ENCODE results near the gene CHMP3. TPM values are rescaled to one million over a fixed set of nuclear protein-coding genes. Genes with fewer than 3 reads are reported as not detected.
"Not testable (repeated sequence)": the region's sequence is repeated elsewhere in the genome, so short reads cannot be mapped to it uniquely, and the experiment has no call there.

The CHMP3 gene
- total RNA-seq, 4 donors from 2014 or later = 206 to 236 (median 211) TPM

DNA sequence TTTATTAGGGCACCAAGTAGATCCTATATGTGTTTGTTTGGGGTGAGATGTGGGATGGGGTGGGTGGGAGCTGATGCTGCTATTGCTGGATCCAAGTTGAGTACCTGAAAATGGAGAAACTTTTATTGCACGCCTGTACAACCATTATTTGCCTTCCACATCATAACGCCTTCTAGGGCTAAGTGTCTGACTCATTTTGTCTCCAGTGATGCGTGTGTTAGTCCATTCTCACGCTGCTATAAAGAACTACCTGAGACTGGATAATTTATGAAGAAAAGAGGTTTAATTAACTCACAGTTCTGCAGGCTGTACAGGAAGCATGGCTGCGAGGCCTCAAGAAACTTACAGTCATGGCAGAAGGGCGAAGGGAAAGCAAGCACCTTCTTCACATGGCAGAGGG is 63.9 kb downstream of the CHMP3 start:
- H3K36me3 ChIP-seq = peaks cover 5 to 86% of the 10 kb centered on the region in 2 donors
- H3K27me3 ChIP-seq = no peaks in the 10 kb centered on the region
- TF ChIP-seq POLR2A (IDR thresholded peaks at IDR 0.05) (no peak), POLR2AphosphoS5 (IDR thresholded peaks at IDR 0.05) (no peak), EP300 (IDR thresholded peaks at IDR 0.05) (no peak)
- TF ChIP-seq, protein P1, sequence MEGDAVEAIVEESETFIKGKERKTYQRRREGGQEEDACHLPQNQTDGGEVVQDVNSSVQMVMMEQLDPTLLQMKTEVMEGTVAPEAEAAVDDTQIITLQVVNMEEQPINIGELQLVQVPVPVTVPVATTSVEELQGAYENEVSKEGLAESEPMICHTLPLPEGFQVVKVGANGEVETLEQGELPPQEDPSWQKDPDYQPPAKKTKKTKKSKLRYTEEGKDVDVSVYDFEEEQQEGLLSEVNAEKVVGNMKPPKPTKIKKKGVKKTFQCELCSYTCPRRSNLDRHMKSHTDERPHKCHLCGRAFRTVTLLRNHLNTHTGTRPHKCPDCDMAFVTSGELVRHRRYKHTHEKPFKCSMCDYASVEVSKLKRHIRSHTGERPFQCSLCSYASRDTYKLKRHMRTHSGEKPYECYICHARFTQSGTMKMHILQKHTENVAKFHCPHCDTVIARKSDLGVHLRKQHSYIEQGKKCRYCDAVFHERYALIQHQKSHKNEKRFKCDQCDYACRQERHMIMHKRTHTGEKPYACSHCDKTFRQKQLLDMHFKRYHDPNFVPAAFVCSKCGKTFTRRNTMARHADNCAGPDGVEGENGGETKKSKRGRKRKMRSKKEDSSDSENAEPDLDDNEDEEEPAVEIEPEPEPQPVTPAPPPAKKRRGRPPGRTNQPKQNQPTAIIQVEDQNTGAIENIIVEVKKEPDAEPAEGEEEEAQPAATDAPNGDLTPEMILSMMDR (IDR thresholded peaks at IDR 0.05) = no peak
- 98 to 100% methylated on average over 4 to 6 of the region's 6 CpGs for WGBS, 2 donors (ENCODE audit: low coverage in 1 of 2)
- no peak overlapping the region for H3K27ac ChIP-seq
- H3K4me3 ChIP-seq = no peak overlapping the region
- peaks cover 0 to 7% (median 0%) of the 10 kb centered on the region in 3 donors for H3K9me3 ChIP-seq
- no peaks in the 10 kb centered on the region for H3K4me1 ChIP-seq
- ATAC-seq = no peak

DNA sequence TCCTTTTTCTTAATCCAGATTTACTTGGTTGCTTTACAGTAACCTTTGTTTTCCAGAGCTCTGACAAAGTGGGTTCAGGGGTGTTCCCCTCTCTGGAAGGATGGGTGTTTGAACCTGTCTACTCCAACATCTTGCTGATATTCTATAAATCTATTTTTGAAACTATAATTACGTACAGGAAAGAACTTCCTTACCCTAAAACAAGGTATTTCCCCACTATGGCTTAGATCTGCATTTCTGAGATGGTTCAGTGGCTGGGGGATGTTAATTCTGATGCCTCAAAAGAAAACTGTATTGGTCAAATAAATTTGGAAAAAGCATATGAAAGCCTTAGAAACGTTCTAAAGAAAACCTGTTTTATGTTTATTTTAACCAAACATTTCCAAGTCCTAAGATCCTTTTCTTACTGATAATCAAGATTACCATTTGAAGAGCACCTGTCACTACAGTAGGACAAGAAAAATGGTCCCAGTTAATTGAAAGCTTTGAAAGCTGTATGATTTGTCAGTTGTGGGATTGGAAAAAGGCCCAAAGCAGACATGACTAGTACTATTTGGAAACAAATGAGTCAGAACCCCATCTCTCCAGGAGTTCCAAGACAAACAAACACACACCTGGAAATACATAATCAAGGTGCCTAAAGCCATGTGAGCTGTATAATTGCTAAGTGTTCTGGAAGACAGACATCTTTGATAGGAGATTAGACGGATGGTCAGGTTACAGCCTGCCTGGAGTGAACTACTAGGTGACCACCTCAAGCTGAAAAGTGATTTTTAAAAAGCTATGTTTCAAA is 64.6 kb downstream of the CHMP3 start:
- H3K4me1 ChIP-seq = no peaks in the 10 kb centered on the region
- ATAC-seq = no peak
- no peak overlapping the region for H3K4me3 ChIP-seq
- peaks cover 0 to 7% (median 0%) of the 10 kb centered on the region in 3 donors for H3K9me3 ChIP-seq
- TF ChIP-seq POLR2AphosphoS5 (IDR thresholded peaks at IDR 0.05) = no peak
- TF ChIP-seq EP300 (IDR thresholded peaks at IDR 0.05) = no peak
- TF ChIP-seq, protein P1 (IDR thresholded peaks at IDR 0.05) = no peak
- no peak for TF ChIP-seq POLR2A (IDR thresholded peaks at IDR 0.05)
- no peaks in the 10 kb centered on the region for H3K27me3 ChIP-seq
- WGBS, 2 donors (ENCODE audit: low coverage in 1 of 2) = 69 to 79% methylated on average over 2 to 3 of the region's 3 CpGs
- no peak overlapping the region for H3K27ac ChIP-seq
- peaks cover 5 to 86% of the 10 kb centered on the region in 2 donors for H3K36me3 ChIP-seq

DNA sequence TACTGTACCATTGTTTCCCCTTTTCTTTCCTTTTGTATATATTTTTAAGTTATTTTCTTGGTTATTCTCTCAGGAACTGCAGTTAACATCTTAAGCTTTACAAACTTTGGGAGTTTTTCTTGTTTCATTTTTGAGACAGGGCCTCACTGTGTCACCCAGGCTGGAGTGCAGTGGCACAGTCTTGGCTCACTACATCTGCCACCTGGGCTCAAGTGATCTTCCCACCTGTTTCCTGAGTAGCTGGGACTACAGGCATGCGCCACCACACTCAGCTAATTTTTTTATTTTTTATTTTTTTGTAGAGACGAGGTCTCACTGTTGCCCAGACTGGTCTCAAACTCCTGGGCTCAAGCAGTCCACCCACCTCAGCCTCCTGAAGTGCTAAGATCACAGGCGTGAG is 66.9 kb downstream of the CHMP3 start:
- not testable (repeated sequence) for H3K27ac ChIP-seq, ATAC-seq
- WGBS, 2 donors (ENCODE audit: low coverage in 1 of 2) = 77 to 84% methylated on average over 3 of the region's 3 CpGs

DNA sequence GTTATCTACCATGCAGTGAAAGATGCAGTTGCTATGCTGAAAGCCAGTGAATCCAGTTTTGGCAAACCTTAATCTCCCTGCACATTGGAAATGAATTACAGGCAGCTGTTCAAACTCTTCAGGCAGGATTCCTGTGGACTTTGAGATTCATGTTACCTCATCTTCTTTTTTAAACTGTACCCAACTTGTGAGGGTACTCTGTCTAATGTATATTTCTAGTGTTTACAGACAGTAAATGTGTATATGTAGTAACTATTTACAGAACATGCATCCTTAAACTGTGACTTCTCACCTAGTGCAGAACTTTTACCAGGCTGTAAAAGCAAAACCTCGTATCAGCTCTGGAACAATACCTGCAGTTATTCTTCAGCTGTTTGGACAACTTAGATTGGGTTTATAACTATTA is 71.2 kb downstream of the CHMP3 start:
- H3K9me3 ChIP-seq = no peaks in the 10 kb centered on the region
- peaks cover 4 to 96% of the 10 kb centered on the region in 2 donors for H3K36me3 ChIP-seq
- no peak overlapping the region for H3K4me3 ChIP-seq
- 58 to 59% methylated on average over 1 of the region's 1 CpG for WGBS, 2 donors (ENCODE audit: low coverage in 1 of 2)
- peaks cover 5 to 34% (median 8%) of the 10 kb centered on the region in 3 donors for H3K4me1 ChIP-seq
- H3K27me3 ChIP-seq = no peaks in the 10 kb centered on the region
- peak overlapping the region in 3 of 4 donors; percentile 61 to 74 (median 73) for H3K27ac ChIP-seq
- TF ChIP-seq EP300 (IDR thresholded peaks at IDR 0.05) (no peak), POLR2A (IDR thresholded peaks at IDR 0.05) (no peak), POLR2AphosphoS5 (IDR thresholded peaks at IDR 0.05) (no peak)
- TF ChIP-seq, protein P1 (IDR thresholded peaks at IDR 0.05) = no peak
- no peak for ATAC-seq

More for the DNA sequence above, 66.9 kb downstream of the CHMP3 start:
- H3K9me3 ChIP-seq, H3K27me3 ChIP-seq, H3K4me3 ChIP-seq: not testable (repeated sequence)
- H3K36me3 ChIP-seq = peaks cover 5 to 96% of the 10 kb centered on the region in 2 donors
- peaks cover 2 to 13% (median 3%) of the 10 kb centered on the region in 3 donors for H3K4me1 ChIP-seq

DNA sequence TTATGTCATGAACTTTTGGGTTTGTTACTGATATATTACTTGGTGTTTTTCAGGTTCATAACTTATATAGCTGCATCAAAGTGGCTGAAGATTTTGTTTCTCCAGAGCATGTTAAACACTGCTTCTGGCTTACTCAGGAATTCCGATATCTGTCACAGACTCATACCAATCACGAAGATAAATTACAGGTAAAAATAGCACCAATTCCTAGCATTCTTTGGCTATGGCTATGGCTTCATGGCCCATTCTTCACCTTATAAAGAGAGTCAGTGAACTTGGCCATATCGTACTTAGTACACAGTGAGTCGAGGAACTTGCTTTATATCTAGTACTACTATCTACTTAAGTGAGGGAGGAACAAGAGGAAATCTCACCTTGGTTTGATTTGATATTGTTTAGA is 72.2 kb downstream of the CHMP3 start:
- H3K4me1 ChIP-seq = peaks cover 5 to 34% (median 8%) of the 10 kb centered on the region in 3 donors
- H3K36me3 ChIP-seq = peaks cover 4 to 96% of the 10 kb centered on the region in 2 donors
- H3K27me3 ChIP-seq = no peaks in the 10 kb centered on the region
- ATAC-seq = peak; percentile 31
- H3K27ac ChIP-seq = peak overlapping the region; percentile 61 to 74 (median 73)
- 48% methylated on average over 4 of the region's 4 CpGs for WGBS, 2 donors (ENCODE audit: low coverage in 1 of 2)
- no peak overlapping the region for H3K4me3 ChIP-seq
- TF ChIP-seq, protein P1 (IDR thresholded peaks at IDR 0.05) = no peak
- TF ChIP-seq POLR2AphosphoS5 (IDR thresholded peaks at IDR 0.05) = no peak
- TF ChIP-seq POLR2A (IDR thresholded peaks at IDR 0.05) = no peak
- no peak for TF ChIP-seq EP300 (IDR thresholded peaks at IDR 0.05)
- H3K9me3 ChIP-seq = no peaks in the 10 kb centered on the region

All from gastroesophageal sphincter (tissue), 4 donors.